B cell (primary cell): ENCODE data around the gene PAWR. TPM values are rescaled to one million over a fixed set of nuclear protein-coding genes. Genes with fewer than 3 reads are reported as not detected.

Source experiments
- ATAC-seq: fragments of 200-7000 bp; cut with Tn5 transposase; one replicate; pipeline ENCODE4 v1.10.0; 2021; ENCODE audit warnings: low read depth, mild to moderate bottlenecking, moderate number of reproducible peaks, moderate library complexity
- CTCF ChIA-PET: fragments of 350-600 bp; sonication (Branson Sonifier 250); formaldehyde crosslinking; loops from one replicate; lab custom pipeline; 2021; ENCODE audit warnings: antibody characterized with exemption, inconsistent platforms; lab: Charles Lee
- POLR2A ChIA-PET: fragments of 350-600 bp; sonication (Branson Sonifier 250); formaldehyde crosslinking; loops from one replicate; lab custom pipeline; 2021; ENCODE audit warnings: antibody characterized with exemption; lab: Charles Lee
- DNase-seq: peaks from one replicate; pipeline ENCODE4 v3.0.0; 2013
- H2AFZ ChIP-seq: 2 replicates; pipeline ENCODE4 v1.6.1; 2012; ENCODE audit warnings: mild to moderate bottlenecking, low read depth, low read length; ENCODE audit not compliant: insufficient read depth, poor library complexity, severe bottlenecking
- H3K27ac ChIP-seq, 2 donors: 1 replicate in 1 of 2; 2 replicates in 1 of 2; pipeline ENCODE4 v1.5.1; 2012 to 2013; ENCODE audit warnings: low read length in 2 of 2, mild to moderate bottlenecking in 2 of 2, moderate library complexity in 1 of 2
- H3K27me3 ChIP-seq, 4 experiments: fragments of 200-600 bp in 1 of 4; sonication (generic) in 1 of 4; replicated peaks in 1 of 4; 1 replicate in 2 of 4; 2 replicates in 2 of 4; pipeline versions ENCODE4 v1.6.1 to v1.7.0; 2013 to 2016; ENCODE audit warnings: low read length in 3 of 4, mild to moderate bottlenecking in 2 of 4, mixed read lengths in 1 of 4, moderate library complexity in 1 of 4; ENCODE audit not compliant: insufficient read depth in 4 of 4, control insufficient read depth in 3 of 4; ENCODE audit errors: control extremely low read depth in 1 of 4
- H3K36me3 ChIP-seq, 2 experiments: replicated peaks in 1 of 2; 1 replicate in 1 of 2; 2 replicates in 1 of 2; pipeline versions ENCODE4 v1.6.1 to v1.7.1; 2013; ENCODE audit warnings: low read length in 1 of 2; ENCODE audit not compliant: insufficient read depth in 2 of 2, control insufficient read depth in 1 of 2; ENCODE audit errors: control extremely low read depth in 1 of 2, extremely low read depth in 1 of 2
- H3K4me1 ChIP-seq, 2 donors: fragments of 200-600 bp in 1 of 2; sonication (generic) in 1 of 2; 1 replicate in 1 of 2; 2 replicates in 1 of 2; pipeline versions ENCODE4 v1.5.1 to v1.6.1; 2013 to 2017; ENCODE audit warnings: low read length in 2 of 2; ENCODE audit not compliant: control insufficient read depth in 2 of 2, insufficient read depth in 2 of 2
- H3K4me2 ChIP-seq: replicated peaks from 2 replicates; pipeline ENCODE3; 2012; ENCODE audit warnings: mild to moderate bottlenecking, low read depth, low read length; ENCODE audit not compliant: poor library complexity, severe bottlenecking
- H3K4me3 ChIP-seq, 5 experiments: fragments of 200-600 bp in 1 of 5; sonication (generic) in 1 of 5; 1 replicate in 3 of 5; 2 replicates in 2 of 5; pipeline versions ENCODE4 v1.5.1 to v1.7.0; 2011 to 2016; ENCODE audit warnings: low read length in 4 of 5, mild to moderate bottlenecking in 4 of 5, low read depth in 2 of 5, control low read depth in 1 of 5, moderate library complexity in 1 of 5; ENCODE audit not compliant: insufficient read depth in 1 of 5; ENCODE audit errors: control extremely low read depth in 1 of 5, extremely low read depth in 1 of 5
- H3K79me2 ChIP-seq: fragments of 200-600 bp; sonication (generic); one replicate; pipeline ENCODE4 v1.6.0; 2016; ENCODE audit warnings: low read length; ENCODE audit not compliant: control insufficient read depth, insufficient read depth
- H3K9ac ChIP-seq: fragments of 200-600 bp; sonication (generic); 2 replicates; pipeline ENCODE4 v1.6.1; 2017; ENCODE audit warnings: mild to moderate bottlenecking, low read length, moderate library complexity
- H3K9me3 ChIP-seq, 3 donors: one replicate each; pipeline versions ENCODE4 v1.6.1 to v1.7.1; 2013; ENCODE audit warnings: low read length in 2 of 3; ENCODE audit not compliant: control insufficient read depth in 2 of 3, insufficient read depth in 1 of 3; ENCODE audit errors: control extremely low read depth in 1 of 3
- H4K20me1 ChIP-seq: 2 replicates; pipeline ENCODE4 v1.6.0; 2012; ENCODE audit warnings: mild to moderate bottlenecking, low read length; ENCODE audit not compliant: insufficient read depth, control insufficient read depth, poor library complexity, severe bottlenecking
- H3K27ac Mint-ChIP-seq: one replicate; pipeline ENCODE4 v1.8.0; 2021; ENCODE audit warnings: mixed read lengths
- H3K27me3 Mint-ChIP-seq: one replicate; pipeline ENCODE4 v1.8.0; 2021; ENCODE audit warnings: mixed read lengths
- H3K4me1 Mint-ChIP-seq: one replicate; pipeline ENCODE4 v1.8.0; 2021; ENCODE audit warnings: mixed read lengths
- H3K4me3 Mint-ChIP-seq: one replicate; pipeline ENCODE4 v1.8.0; 2021; ENCODE audit warnings: mixed read lengths
- H3K9me3 Mint-ChIP-seq: one replicate; pipeline ENCODE4 v1.8.0; 2022; ENCODE audit warnings: mixed read lengths; ENCODE audit not compliant: insufficient read depth
- EZH2 ChIP-seq: IDR thresholded peaks from 2 replicates; pipeline ENCODE4 v1.6.1; 2012; ENCODE audit warnings: borderline replicate concordance, low read depth, mild to moderate bottlenecking, moderate library complexity, low read length; ENCODE audit not compliant: insufficient read depth, poor library complexity, severe bottlenecking
- WGBS: methylation state at CpG from one replicate; pipeline ENCODE4 v1.1.5; 2013; ENCODE audit warnings: missing lambda C conversion rate; ENCODE audit not compliant: insufficient coverage; 5-methylcytosine and 5-hydroxymethylcytosine counted together
- intact Hi-C: fragments of 100-400 bp; cut with micrococcal nuclease; formaldehyde crosslinking; loops from one replicate; pipeline ENCODE4 v1.10.0; 2022
- polyA plus RNA-seq: library from polyadenylated mRNA; depleted of rRNA; stranded (reverse); fragments of >200 nt; gene quantifications from 2 replicates; pipeline ENCODE4 v1.2.3, GENCODE V29; 2012
- total RNA-seq, 2 donors: library from RNA; stranded (reverse); fragments of 120-200 nt in 1 of 2; gene quantifications; 1 replicate in 1 of 2; 2 replicates in 1 of 2; pipeline versions ENCODE4 v1.2.3 to v1.2.4, GENCODE V29; 2013 to 2022
- TF ChIP-seq, protein P1 (sequence below): fragments of 200-600 bp; IDR thresholded peaks from one replicate; pipeline ENCODE4 v1.8.0; 2022; ENCODE audit warnings: antibody characterized with exemption, mild to moderate bottlenecking

The PAWR gene
- total and polyA plus RNA-seq, 2 donors (not counting 1 experiment from before 2014, with no cell fraction given), result 17.9 to 90.1 TPM

DNA sequence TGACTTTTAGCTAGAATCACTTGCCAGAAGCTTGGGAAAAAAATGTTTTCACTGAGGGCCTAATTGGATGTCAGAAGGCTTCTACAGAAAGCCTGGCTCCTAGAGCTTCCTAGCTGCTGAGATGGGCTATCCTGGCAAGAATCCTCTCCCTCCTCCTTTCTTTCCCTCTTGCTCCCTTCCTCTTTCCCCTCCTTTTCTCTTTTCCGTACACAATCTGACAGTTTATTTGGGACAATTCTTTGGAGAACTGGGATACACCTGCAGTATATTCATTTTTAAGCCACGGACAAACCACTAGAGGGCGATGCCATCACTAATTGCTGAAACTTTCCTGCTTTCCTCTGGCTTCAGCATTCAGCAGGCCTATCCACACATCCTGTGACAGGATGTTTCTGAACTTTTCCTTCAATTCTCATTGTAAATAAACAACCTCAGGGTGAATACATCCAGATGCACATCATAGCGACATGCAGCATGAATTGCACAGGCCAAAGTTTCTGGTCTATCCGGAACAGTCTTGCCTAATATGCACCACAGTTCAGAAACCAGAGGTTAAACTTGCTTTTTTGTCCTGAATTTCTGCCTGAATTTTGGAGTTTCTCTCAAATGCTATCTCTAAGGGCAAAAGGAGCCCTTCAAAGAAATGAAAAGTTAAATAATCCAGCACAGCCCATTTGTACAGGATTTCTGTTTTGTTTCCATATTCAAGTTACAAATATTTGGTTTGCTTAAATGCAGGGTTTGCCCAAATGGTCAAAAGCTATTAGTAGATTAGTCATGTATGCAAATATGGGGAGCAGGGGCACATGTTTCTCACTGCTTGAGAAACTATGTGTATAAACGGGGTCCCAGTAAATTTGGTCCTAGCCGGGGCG is 142.8 kb downstream of the PAWR start:
- Histone ChIP-seq H3K79me2 (no peaks in the 10 kb centered on the region), H4K20me1 (no peaks in the 10 kb centered on the region), H3K4me3 (no peak overlapping the region), H3K27me3 (no peaks in the 10 kb centered on the region), H2AFZ (no peak overlapping the region), H3K9ac (no peak overlapping the region), H3K4me1 (no peaks in the 10 kb centered on the region), H3K4me2 (no peak overlapping the region), H3K27ac (no peak overlapping the region), H3K36me3 (peaks cover 0 to under 1% of the 10 kb centered on the region in 2 experiments), H3K9me3 (peaks cover 0 to 2% (median 0%) of the 10 kb centered on the region in 3 donors)
- WGBS, result 59% methylated on average over 7 of the region's 8 CpGs
- DNase-seq (peak; percentile 50), ATAC-seq (peak; percentile 43)
- intact Hi-C loops, result loop anchor here (1.0 kb wide), 1 partner anchor 142 kb away; the partner anchor contains the start of gene PAWR
- Mint-ChIP-seq H3K4me1 (no peaks in the 10 kb centered on the region), H3K9me3 (no peaks in the 10 kb centered on the region), H3K27me3 (no peaks in the 10 kb centered on the region), H3K27ac (no peak overlapping the region), H3K4me3 (no peak overlapping the region)
- ChIA-PET POLR2A (no interaction called here), CTCF (interaction anchor here (0.9 to 4.3 kb wide), 9 partner anchors 10 to 639 kb away, joined by 3 to 48 read pairs (median 5); partner anchors contain the start of gene PAWR)
- TF ChIP-seq, protein P1, sequence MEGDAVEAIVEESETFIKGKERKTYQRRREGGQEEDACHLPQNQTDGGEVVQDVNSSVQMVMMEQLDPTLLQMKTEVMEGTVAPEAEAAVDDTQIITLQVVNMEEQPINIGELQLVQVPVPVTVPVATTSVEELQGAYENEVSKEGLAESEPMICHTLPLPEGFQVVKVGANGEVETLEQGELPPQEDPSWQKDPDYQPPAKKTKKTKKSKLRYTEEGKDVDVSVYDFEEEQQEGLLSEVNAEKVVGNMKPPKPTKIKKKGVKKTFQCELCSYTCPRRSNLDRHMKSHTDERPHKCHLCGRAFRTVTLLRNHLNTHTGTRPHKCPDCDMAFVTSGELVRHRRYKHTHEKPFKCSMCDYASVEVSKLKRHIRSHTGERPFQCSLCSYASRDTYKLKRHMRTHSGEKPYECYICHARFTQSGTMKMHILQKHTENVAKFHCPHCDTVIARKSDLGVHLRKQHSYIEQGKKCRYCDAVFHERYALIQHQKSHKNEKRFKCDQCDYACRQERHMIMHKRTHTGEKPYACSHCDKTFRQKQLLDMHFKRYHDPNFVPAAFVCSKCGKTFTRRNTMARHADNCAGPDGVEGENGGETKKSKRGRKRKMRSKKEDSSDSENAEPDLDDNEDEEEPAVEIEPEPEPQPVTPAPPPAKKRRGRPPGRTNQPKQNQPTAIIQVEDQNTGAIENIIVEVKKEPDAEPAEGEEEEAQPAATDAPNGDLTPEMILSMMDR, result peak; percentile 72
- no peak for TF ChIP-seq EZH2
